ENCODE results near the gene DDAH2.

Gene DDAH2, protein sequence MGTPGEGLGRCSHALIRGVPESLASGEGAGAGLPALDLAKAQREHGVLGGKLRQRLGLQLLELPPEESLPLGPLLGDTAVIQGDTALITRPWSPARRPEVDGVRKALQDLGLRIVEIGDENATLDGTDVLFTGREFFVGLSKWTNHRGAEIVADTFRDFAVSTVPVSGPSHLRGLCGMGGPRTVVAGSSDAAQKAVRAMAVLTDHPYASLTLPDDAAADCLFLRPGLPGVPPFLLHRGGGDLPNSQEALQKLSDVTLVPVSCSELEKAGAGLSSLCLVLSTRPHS

DNA sequence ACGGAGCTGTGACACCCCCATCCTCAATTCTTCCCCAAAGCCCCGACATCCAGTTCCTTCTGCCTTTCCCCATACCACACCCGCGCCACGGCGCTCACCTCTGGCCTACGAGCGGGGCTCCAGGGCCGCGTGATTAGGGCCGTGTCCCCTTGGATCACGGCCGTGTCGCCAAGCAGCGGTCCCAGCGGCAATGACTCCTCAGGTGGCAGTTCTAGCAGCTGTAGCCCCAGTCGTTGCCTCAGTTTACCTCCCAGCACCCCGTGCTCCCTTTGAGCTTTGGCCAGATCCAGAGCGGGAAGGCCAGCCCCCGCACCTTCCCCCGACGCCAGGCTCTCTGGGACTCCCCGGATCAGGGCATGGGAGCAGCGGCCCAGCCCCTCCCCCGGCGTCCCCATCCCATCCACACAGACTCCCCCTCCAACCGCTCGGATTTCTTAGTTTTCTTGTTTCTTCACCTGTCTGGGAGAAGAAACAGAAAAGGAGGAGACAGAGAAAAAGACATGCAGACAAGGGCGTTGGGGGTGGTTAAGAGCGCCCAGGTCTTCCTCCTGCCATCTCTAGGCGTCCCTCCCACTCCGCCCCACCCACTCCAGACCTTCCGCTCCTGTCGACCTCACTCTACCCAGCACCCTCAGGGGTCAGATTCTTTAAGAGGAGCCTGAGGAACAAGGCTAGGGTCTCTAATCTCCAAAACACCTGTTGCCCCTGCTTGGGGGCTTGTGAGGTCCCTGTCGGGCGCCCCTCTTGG lies at the start of gene DDAH2:
TSS of gene DDAH2 (minus strand) at position 533 of the 748 bp plus-strand sequence. CDS start at position 395, 138 bp downstream.
- Mint-ChIP-seq H3K27me3 (ENCODE audit: low read depth) (no peaks in the 10 kb centered on the region), H3K4me3 (peak within 1 kb of the TSS; percentile 97), H3K9me3 (no peaks in the 10 kb centered on the region), H3K4me1 (ENCODE audit: low read depth) (peaks cover 46% of the 10 kb centered on the region), H3K36me3 (ENCODE audit: low read depth) (peaks cover 40% of the 10 kb centered on the region), H3K27ac (peak within 1 kb of the TSS; percentile 86)

DNA sequence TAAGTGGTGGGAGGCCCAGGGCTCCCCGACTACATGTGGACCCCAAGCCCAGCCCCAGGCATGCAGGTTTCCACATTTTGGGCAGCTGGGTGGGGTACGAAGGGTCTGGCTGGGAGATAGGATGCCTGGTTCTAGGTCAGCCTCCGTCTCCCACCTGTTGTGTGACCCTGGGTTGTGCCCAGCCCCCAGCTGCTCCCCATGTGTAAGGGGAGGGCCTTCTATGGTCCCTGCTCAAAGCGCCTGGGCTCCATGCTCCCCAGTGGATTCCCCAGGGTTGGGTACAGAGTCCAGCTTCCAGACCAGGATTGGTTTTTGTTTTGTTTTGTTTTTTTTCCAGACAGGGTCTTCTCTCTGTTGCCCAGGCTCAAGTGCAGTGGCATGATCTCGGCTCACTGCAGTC lies 49.1 kb upstream of the DDAH2 start:
- no peaks in the 10 kb centered on the region for H3K9me3 Mint-ChIP-seq
- no peak overlapping the region for H3K4me3 Mint-ChIP-seq
- peaks cover 17% of the 10 kb centered on the region for H3K4me1 Mint-ChIP-seq (ENCODE audit: low read depth)
- H3K36me3 Mint-ChIP-seq (ENCODE audit: low read depth) = peaks cover 7% of the 10 kb centered on the region
- H3K27ac Mint-ChIP-seq = no peak overlapping the region
- no peaks in the 10 kb centered on the region for H3K27me3 Mint-ChIP-seq (ENCODE audit: low read depth)

DNA sequence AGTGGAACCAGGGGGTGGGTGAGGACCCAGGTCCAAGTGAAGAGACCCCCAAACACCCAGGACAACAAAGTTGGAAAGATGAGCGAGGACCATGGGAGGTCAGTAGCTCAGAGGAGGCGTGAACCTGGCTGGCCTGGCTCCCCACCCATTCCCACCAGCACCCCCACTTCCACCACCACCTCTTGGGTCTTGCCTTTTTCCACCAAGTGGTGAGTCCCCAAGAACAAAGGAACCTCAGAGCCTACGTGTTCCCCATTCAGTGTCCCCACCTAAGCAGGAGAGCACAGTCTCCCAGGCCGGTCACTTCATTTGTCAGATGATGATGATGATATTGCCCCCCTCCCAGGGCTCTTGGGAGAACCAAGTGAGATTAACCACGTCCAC lies 48.6 kb upstream of the DDAH2 start:
- H3K27ac Mint-ChIP-seq = peak overlapping the region; percentile 81
- no peak overlapping the region for H3K4me3 Mint-ChIP-seq
- no peaks in the 10 kb centered on the region for H3K9me3 Mint-ChIP-seq
- peaks cover 3% of the 10 kb centered on the region for H3K36me3 Mint-ChIP-seq (ENCODE audit: low read depth)
- H3K4me1 Mint-ChIP-seq (ENCODE audit: low read depth) = peaks cover 21% of the 10 kb centered on the region
- H3K27me3 Mint-ChIP-seq (ENCODE audit: low read depth) = no peaks in the 10 kb centered on the region

DNA sequence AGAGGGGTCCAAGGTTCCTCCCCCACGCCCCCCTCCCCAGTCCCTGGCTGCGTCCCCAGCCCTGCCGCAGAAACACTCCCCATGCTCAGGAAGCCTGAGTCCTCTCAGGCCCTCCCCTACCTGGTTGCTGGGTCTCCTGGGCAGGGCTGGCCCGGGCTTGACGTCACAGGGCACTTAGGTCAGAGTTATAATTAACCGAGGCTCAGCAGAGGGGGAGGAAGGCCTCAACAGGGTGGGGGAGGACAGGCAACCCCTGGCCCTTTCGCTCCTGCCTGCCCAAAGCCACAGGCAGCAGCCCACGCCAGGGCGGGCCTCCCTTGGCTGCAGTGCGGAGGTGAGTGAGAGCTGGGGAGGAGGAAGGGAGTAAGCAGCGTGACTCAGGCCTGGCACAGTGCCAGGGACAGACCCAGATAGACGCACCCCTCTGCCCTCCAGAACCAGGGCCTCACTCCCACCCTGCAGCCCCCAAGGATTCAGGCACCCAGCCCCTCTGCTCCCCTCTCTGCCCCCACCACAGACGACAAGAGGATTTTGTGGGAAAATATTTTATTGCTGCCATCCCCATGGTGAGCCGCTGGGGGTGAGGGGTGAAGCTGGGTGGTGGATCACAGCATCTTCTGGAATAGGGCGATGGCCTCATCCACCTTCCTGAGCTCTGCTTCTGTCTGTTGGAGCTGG lies 48.0 kb upstream of the DDAH2 start, which contains the start of gene VWA7:
TSS of gene VWA7 (minus strand) at position 340 of the 678 bp plus-strand sequence. CDS start 549 bp downstream, outside the sequence.
- Mint-ChIP-seq H3K4me1 (ENCODE audit: low read depth) (peaks cover 24% of the 10 kb centered on the region), H3K9me3 (no peaks in the 10 kb centered on the region), H3K36me3 (ENCODE audit: low read depth) (peaks cover 3% of the 10 kb centered on the region), H3K27me3 (ENCODE audit: low read depth) (no peaks in the 10 kb centered on the region), H3K27ac (peak within 1 kb of the TSS; percentile 81), H3K4me3 (no peak within 1 kb of the TSS)

DNA sequence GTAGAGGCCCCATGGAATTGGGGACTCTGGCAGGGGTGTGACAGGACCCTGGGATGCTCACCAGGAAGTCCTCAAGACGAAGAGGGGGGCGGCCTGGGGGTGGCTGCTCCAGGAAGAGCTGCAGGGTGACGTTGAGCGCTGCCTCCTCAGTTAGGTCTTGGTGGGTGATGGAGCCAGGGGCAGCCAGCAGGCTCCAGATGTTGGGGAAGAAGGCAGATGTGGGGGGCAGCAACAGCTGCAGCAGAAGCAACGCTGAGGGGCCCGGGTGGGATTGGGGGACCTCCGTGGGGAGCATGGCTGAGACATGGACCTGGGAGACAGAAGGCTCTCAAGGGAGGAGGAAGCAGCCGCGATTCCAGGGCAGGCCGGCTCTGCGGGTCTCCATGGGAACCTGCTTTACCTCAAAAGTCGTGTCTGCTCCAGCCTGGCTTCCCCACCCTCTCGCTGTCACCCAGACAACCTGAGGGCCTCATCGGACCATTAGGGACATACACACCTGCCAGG lies 47.4 kb upstream of the DDAH2 start:
- H3K9me3 Mint-ChIP-seq = no peaks in the 10 kb centered on the region
- H3K27ac Mint-ChIP-seq = peak overlapping the region; percentile 81
- no peak overlapping the region for H3K4me3 Mint-ChIP-seq
- H3K36me3 Mint-ChIP-seq (ENCODE audit: low read depth) = peaks cover 3% of the 10 kb centered on the region
- no peaks in the 10 kb centered on the region for H3K27me3 Mint-ChIP-seq (ENCODE audit: low read depth)
- H3K4me1 Mint-ChIP-seq (ENCODE audit: low read depth) = peaks cover 25% of the 10 kb centered on the region

DNA sequence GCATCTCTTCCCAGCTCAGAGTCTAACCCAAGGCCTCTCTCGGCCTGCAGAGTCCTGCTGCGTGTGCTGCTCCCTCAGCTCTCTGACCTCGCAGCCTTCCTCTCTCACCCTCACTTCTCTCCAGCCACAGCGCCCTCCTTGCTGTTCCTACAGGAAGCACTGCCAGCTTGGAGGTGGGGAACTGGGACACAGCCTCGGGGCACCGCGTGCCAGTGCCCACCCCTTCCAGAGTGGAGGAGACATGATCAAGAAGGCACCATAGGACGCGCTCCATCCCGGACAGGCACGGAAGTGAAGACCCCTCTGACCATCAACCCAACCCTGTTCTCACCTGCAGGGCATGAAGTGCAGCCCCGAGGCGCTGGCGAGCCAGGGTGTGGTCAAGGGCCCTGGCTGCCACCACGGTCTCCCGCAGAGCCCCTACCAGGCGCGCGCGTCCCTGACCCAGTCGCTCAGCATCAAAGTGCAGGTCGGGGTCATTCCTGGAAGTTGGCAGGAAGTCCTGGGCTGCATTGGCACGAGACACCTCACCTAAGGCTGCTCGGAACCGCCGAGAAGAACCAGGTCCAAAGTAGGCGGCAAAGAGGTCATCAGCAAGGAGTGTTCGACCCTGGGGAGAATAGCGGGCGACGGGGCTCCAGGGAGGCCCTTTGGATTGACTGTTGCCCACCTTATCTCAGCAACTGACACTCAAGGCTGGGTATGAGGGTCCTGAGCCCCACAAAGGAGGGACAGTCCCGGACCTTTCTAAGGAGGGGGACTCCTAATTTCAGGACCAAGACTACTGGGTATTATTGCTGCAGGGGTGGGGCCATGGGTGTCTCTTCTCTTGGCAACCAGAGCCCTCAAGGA lies 46.8 kb upstream of the DDAH2 start:
- peak overlapping the region; percentile 81 for H3K27ac Mint-ChIP-seq
- H3K27me3 Mint-ChIP-seq (ENCODE audit: low read depth) = no peaks in the 10 kb centered on the region
- peaks cover 30% of the 10 kb centered on the region for H3K4me1 Mint-ChIP-seq (ENCODE audit: low read depth)
- H3K4me3 Mint-ChIP-seq = peak overlapping the region; percentile 14
- peaks cover 3% of the 10 kb centered on the region for H3K36me3 Mint-ChIP-seq (ENCODE audit: low read depth)
- H3K9me3 Mint-ChIP-seq = no peaks in the 10 kb centered on the region

DNA sequence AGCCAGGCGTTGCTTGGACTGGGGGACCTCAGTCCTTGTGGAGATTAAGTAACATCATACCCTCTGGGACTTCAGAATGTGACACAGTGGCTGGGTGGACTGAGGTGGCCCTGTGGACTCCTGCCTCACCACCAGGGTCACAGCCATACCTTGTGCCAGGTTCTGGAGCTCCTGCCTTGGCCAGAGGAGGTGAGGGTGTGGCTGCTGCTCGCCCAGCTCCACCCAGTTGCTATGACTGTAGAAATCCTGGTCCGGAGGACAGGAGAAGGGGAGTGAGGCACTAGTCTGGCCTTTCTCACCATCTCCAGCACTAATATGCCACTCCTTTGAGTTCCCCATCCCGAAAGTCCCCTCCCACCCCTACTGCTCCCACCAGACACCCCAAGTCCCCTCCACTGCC lies 46.1 kb upstream of the DDAH2 start:
- H3K27ac Mint-ChIP-seq = peak overlapping the region; percentile 81
- H3K4me1 Mint-ChIP-seq (ENCODE audit: low read depth) = peaks cover 30% of the 10 kb centered on the region
- H3K4me3 Mint-ChIP-seq = no peak overlapping the region

DNA sequence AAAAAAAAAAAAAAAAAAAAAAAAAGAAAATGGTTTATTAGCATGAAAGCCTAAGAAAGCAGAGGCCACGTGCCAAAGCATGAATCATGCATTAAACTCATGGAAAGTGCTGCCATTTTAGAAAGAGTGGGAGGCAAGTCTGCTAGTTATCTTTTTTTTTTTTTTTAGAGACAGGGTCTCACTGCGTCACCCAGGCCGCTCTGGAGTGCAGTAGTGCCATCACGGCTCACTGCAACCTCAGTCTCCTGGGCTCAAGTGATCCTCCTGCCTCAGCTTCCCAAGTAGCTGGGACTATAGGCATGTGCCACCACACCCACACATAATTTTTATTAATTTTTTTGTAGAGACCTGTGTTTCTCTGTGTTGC lies 42.9 kb upstream of the DDAH2 start:
- H3K9me3 Mint-ChIP-seq = no peaks in the 10 kb centered on the region
- H3K27me3 Mint-ChIP-seq (ENCODE audit: low read depth) = no peaks in the 10 kb centered on the region
- peaks cover 29% of the 10 kb centered on the region for H3K4me1 Mint-ChIP-seq (ENCODE audit: low read depth)
- no peak overlapping the region for H3K4me3 Mint-ChIP-seq
- no peak overlapping the region for H3K27ac Mint-ChIP-seq
- H3K36me3 Mint-ChIP-seq (ENCODE audit: low read depth) = peaks cover 7% of the 10 kb centered on the region

More for the DNA sequence above, 46.1 kb upstream of the DDAH2 start:
- no peaks in the 10 kb centered on the region for H3K27me3 Mint-ChIP-seq (ENCODE audit: low read depth)
- peaks cover 3% of the 10 kb centered on the region for H3K36me3 Mint-ChIP-seq (ENCODE audit: low read depth)
- H3K9me3 Mint-ChIP-seq = no peaks in the 10 kb centered on the region

DNA sequence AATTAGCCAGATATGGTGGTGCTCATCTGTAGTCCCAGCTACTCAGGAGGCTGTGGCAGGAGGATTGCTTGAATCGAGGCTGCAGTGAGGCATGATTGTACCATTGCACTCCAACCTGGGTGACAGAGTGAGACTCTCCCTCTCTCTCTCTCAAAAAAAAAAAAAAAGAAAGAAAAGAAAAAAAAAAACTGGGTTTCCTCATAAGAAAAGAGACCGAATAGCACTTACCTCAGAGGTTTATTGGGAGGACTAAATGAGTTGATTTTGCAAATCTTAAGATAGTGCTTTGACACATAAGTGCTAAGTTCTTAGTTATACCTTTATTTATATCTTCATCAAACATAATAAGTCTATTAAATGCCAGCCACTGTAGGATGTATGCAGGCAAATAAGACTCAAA lies 41.8 kb upstream of the DDAH2 start:
- Mint-ChIP-seq H3K36me3 (ENCODE audit: low read depth) (peaks cover 7% of the 10 kb centered on the region), H3K27me3 (ENCODE audit: low read depth) (no peaks in the 10 kb centered on the region), H3K9me3 (no peaks in the 10 kb centered on the region), H3K4me1 (ENCODE audit: low read depth) (peaks cover 23% of the 10 kb centered on the region), H3K27ac (peak overlapping the region; percentile 55), H3K4me3 (no peak overlapping the region)

DNA sequence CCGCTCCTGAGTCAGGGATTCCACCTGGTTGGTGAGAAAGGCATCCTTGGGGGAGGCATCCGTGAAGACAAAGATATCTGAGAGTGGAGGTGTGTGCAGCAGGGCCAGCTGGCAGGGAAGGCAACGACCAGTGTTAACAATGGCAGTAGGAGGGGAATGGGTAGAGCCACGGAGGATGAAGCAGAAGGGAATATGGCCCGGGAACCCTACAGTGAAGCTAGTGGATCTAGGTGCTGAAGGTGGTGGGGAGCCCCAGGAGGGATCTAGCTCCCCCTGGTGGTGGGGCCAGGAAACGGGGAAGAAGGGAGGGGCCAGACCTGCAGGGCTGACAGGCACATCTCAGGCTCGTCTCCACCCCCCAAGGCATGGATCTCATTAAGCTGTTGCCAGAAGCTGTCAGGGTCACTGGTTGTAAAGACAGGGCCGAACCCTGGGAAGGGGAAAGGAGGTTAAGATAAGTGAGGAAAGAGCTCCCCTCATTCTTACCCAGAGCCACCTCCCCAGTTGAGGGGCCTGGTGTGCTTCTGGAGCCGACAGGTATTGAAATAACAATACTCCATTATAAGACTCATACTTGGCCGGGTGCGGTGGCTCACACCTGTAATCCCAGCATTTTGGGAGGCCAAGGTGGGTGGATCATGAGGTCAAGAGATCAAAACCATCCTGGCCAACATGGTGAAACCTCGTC lies 40.7 kb upstream of the DDAH2 start:
- peaks cover 21% of the 10 kb centered on the region for H3K4me1 Mint-ChIP-seq (ENCODE audit: low read depth)
- peak overlapping the region; percentile 1 for H3K27ac Mint-ChIP-seq
- H3K9me3 Mint-ChIP-seq = no peaks in the 10 kb centered on the region
- peaks cover 7% of the 10 kb centered on the region for H3K36me3 Mint-ChIP-seq (ENCODE audit: low read depth)
- H3K4me3 Mint-ChIP-seq = no peak overlapping the region
- H3K27me3 Mint-ChIP-seq (ENCODE audit: low read depth) = no peaks in the 10 kb centered on the region

DNA sequence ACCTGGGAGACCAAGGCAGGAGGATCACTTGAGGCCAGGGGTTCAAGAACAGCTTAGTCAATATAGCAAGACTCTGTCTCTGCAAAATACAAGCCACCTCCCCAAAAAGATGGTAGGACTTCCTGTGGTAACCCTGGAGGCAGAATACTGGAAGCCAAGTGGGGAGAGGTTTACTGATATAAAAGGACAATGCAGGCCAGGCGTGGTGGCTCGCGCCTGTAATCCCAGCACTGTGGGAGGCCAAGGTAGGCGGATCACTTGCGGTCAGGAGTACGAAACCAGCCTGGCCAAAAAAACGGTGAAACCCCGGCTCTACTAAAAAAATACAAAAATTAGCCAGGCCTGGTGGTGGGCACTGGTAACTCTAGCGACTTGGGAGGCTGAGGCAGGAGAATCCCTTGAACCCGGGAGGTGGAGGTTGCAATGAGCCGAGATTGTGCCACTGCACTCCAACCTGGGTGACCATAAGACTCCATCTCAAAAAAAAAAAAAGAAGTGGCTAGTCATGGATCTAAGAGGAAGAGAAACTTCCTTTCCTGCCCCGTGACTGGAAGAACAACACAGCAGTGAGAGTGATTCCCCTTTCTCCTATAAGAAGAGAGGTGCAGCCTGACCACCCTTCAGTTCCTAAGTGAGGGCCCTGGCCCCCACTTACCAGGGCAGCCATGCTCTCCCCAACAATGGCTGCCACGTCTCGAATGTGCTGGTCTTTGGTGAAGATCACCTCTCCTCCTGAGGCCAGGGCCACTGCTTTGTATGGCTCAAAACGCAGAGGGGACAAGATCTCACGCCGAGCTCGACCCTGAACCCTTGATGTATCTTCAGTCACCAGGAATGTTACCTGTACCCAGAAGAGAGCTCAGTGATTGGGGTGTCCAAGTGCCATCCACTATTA lies 39.5 kb upstream of the DDAH2 start:
- Mint-ChIP-seq H3K9me3 (no peaks in the 10 kb centered on the region), H3K36me3 (ENCODE audit: low read depth) (peaks cover 9% of the 10 kb centered on the region), H3K4me3 (no peak overlapping the region), H3K27me3 (ENCODE audit: low read depth) (no peaks in the 10 kb centered on the region), H3K4me1 (ENCODE audit: low read depth) (peaks cover 27% of the 10 kb centered on the region), H3K27ac (no peak overlapping the region)

DNA sequence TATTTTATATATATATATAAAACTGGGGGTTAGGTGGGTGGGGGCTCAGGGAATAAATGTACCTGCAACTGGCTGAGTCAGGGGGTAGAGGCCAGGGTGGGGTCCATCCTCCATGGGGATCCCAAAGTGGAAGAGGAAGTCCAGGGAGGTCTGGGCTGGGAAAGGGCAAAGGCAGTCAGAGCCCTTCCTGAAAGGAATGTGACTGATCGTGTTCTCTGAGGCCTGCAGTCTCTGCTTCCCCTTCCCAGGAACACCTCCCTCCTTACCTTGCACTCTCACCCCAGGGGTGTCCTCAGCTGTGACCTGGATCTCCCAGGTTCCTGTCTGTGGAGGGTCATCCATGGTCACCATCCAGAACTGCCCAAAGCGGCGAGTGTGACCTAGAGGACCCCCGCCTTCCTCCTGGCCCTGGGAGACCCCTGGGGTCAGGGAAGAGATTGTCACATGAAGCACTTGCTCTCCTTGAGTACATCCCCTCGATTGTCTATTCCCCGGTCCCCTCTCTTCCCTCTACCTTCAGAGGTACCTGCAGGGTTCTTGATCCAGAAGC lies 38.1 kb upstream of the DDAH2 start:
- Mint-ChIP-seq H3K4me1 (ENCODE audit: low read depth) (peaks cover 25% of the 10 kb centered on the region), H3K4me3 (no peak overlapping the region)

More for the DNA sequence above, 38.1 kb upstream of the DDAH2 start:
- no peak overlapping the region for H3K27ac Mint-ChIP-seq
- no peaks in the 10 kb centered on the region for H3K27me3 Mint-ChIP-seq (ENCODE audit: low read depth)
- peaks cover 14% of the 10 kb centered on the region for H3K36me3 Mint-ChIP-seq (ENCODE audit: low read depth)
- H3K9me3 Mint-ChIP-seq = no peaks in the 10 kb centered on the region
